OCI-LY3 (cell line): ENCODE data around the gene C1orf122.

ENCODE experiments used
- H2AFZ ChIP-seq: fragments of 200-600, 300-600 bp; shearing (Covaris generic); 2 replicates; pipeline ENCODE4 v1.6.0; 2014; ENCODE audit warnings: antibody characterized with exemption, low read depth, low read length
- H3K27ac ChIP-seq: fragments of 200-600, 300-600 bp; sonication (generic); 2 replicates; pipeline ENCODE4 v1.5.1; 2014; ENCODE audit warnings: mild to moderate bottlenecking, low read length, moderate library complexity, mixed read lengths
- H3K27me3 ChIP-seq: fragments of 200-600, 300-600 bp; sonication (generic); 2 replicates; pipeline ENCODE4 v1.6.1; 2014; ENCODE audit warnings: low read depth, low read length, mixed read lengths
- H3K36me3 ChIP-seq: fragments of 200-600, 300-600 bp; sonication (generic); replicated peaks from 2 replicates; pipeline ENCODE3; 2014; ENCODE audit warnings: low read depth, low read length, mixed read lengths
- H3K4me1 ChIP-seq: fragments of 300-600, 200-600 bp; sonication (generic); 2 replicates; pipeline ENCODE4 v1.6.1; 2014; ENCODE audit warnings: low read length, mixed read lengths
- H3K4me2 ChIP-seq: fragments of 200-600, 300-600 bp; sonication (generic); 2 replicates; pipeline ENCODE4 v1.6.1; 2014; ENCODE audit warnings: low read length, mixed read lengths
- H3K4me3 ChIP-seq: fragments of 300-600, 200-600 bp; sonication (generic); 2 replicates; pipeline ENCODE4 v1.5.1; 2014; ENCODE audit warnings: antibody characterized with exemption, mild to moderate bottlenecking, low read length, moderate library complexity
- H3K79me2 ChIP-seq: fragments of 300-600, 200-600 bp; shearing (Covaris generic); 2 replicates; pipeline ENCODE4 v1.6.1; 2014; ENCODE audit warnings: mild to moderate bottlenecking, low read length, mixed read lengths
- H3K9ac ChIP-seq: fragments of 300-600, 200-600 bp; shearing (Covaris generic); 2 replicates; pipeline ENCODE4 v1.6.0; 2014; ENCODE audit warnings: mild to moderate bottlenecking, low read length, moderate library complexity
- H3K9me3 ChIP-seq: fragments of 200-600, 300-600 bp; shearing (Covaris generic); 2 replicates; pipeline ENCODE4 v1.6.1; 2014; ENCODE audit warnings: low read length, mixed read lengths; ENCODE audit not compliant: insufficient read depth
- H4K20me1 ChIP-seq: fragments of 200-600, 300-600 bp; sonication (generic); 2 replicates; pipeline ENCODE4 v1.6.1; 2016; ENCODE audit warnings: low read length, mixed read lengths; ENCODE audit not compliant: insufficient read depth
- CTCF ChIP-seq: fragments of 200-600, 300-600 bp; sonication (generic); IDR thresholded peaks from 2 replicates; pipeline ENCODE4 v1.5.1; 2014; ENCODE audit warnings: antibody characterized with exemption, low read length, low read depth
- EZH2phosphoT487 ChIP-seq: fragments of 200-600 bp; shearing (Covaris generic); IDR thresholded peaks from 2 replicates; pipeline ENCODE4 v1.6.1; 2018; ENCODE audit warnings: antibody characterized with exemption, mixed run types, low read depth

The C1orf122 gene

DNA sequence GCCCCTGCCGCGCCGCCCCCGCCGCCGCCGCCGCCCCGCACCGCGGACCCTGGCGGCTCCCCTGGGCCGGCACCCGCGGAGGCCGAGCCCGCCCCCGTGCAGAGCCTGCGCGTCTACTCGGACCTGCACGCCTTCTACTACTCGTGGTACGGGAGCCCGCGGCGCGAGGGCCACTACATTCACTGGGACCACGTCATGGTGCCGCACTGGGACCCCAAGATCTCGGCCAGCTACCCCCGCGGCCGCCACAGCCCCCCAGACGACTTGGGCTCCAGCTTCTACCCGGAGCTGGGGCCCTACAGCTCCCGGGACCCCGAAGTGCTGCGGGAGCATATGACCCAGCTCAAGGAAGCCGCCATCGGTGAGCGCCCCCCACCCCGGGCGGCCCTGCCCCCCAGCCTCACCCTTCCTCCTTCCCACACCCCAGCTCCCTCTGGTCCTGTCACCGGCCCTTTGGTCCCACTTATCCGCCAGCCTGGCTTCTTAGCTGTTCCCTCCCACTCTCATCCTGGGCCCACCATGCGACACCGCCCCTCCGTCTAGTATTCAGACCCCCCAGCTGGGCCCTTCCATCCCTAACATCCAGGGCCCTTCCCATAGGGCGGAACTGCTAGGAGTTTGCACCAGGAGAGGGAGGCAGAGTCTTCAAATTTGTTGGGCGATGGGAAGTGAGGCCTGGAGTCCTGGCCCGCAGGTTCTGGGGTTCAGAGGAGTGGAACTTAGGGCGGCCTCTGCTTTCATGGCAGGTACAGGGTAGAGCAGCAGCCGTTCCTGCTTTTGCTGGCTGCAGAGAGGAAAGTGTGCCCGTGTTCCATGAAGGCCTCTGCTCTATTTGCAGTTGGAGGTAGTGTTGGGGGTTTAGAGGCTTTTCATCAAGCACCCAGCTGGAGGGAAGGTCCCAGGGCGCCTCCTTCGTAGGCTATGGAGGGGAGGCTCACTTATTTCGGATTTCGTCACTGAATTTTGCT lies 12.9 kb upstream of the C1orf122 start:
- H3K27ac ChIP-seq, result peak overlapping the region; percentile 23; the same call in 1 of the 2 replicates
- no peaks in the 10 kb centered on the region for H3K9me3 ChIP-seq
- TF ChIP-seq EZH2phosphoT487, result no peak
- TF ChIP-seq CTCF, result no peak
- peak overlapping the region; percentile 97 for H3K4me3 ChIP-seq
- H3K4me2 ChIP-seq, result peak overlapping the region; percentile 96
- peaks cover 14% of the 10 kb centered on the region; the same call in 1 of the 2 replicates for H4K20me1 ChIP-seq
- no peaks in the 10 kb centered on the region for H3K27me3 ChIP-seq
- peak overlapping the region; percentile 75 for H3K9ac ChIP-seq
- peaks cover 22% of the 10 kb centered on the region for H3K4me1 ChIP-seq
- H3K36me3 ChIP-seq, result peaks cover 8% of the 10 kb centered on the region
- peaks cover 17% of the 10 kb centered on the region for H3K79me2 ChIP-seq
- no peak overlapping the region for H2AFZ ChIP-seq

DNA sequence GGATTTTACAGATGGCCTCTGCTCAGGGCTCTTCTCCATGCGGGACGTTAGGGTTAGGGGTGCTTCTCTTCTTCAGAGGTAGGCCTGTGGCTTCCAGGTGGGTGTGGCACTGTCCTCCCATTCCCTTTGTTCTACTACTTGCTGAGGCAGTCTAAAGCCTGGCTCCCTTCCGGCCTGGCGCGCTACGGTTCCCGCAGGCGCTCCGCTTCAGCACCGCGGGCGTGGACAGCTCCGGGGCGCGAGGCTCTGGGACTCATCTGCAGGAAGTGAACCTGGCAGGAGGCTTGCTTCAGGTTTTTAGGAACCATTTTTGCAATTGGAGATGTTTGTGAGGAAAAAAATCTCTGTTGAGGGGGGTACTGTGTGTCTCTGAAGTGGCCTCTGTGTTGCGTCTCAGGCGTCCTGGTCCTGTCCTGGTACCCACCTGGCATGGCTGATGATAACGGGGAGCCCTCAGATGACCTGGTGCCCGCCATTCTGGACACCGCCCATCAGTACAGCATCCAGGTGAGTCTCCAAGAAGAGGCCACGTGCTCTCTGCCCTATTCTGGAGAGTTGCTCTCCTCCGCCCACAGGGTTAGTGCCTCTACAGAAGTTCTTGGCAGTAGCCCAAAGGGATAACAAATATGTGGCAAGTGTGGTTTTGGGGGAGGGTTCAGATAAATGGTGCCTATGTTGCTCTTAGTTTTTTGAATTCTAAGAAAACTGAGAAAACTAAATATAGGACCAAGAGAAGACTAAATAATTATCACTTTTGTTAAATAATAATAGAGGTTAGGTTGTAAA lies 12.1 kb upstream of the C1orf122 start:
- Histone ChIP-seq H3K27ac (no peak overlapping the region), H3K9me3 (no peaks in the 10 kb centered on the region), H3K9ac (peak overlapping the region; percentile 75; the same call in 1 of the 2 replicates), H3K27me3 (no peaks in the 10 kb centered on the region), H3K4me2 (peak overlapping the region; percentile 96), H3K4me3 (peak overlapping the region; percentile 97), H3K4me1 (peaks cover 22% of the 10 kb centered on the region), H2AFZ (no peak overlapping the region), H4K20me1 (peaks cover 14% of the 10 kb centered on the region; the same call in 1 of the 2 replicates), H3K36me3 (peaks cover 11% of the 10 kb centered on the region), H3K79me2 (peaks cover 17% of the 10 kb centered on the region)
- TF ChIP-seq CTCF, result no peak
- no peak for TF ChIP-seq EZH2phosphoT487

DNA sequence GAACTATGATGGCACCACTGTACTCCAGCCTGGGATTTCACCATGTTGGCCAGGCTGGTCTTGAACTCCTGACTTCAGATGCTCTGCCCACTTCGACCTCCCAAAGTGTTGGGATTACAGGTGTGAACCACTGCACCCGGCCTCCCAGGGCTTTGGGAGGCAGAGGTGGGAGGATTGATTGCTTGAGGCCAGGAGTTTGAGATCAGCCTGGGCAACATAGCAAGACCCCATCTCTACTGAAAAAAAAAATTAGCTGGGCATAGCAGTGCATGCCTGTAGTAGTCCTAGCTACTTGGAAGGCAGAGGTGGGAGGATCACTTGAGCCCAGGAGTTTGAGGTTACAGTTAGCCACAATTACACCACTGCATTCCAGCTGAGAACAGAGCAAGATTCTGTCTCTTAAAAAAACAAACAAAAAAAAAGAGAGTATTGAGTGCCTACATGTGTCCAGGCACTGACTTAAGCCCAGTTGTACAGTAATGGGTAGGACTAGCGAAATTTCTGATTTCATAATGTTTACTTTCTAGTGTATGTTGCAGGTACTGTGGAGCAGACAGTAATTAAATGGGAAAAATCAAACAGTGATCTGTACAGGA lies 9.7 kb upstream of the C1orf122 start:
- no peaks in the 10 kb centered on the region for H3K9me3 ChIP-seq
- H2AFZ ChIP-seq, result no peak overlapping the region
- H4K20me1 ChIP-seq, result peaks cover 14% of the 10 kb centered on the region; the same call in 1 of the 2 replicates
- peaks cover 17% of the 10 kb centered on the region for H3K79me2 ChIP-seq
- no peak overlapping the region for H3K27ac ChIP-seq
- peaks cover 19% of the 10 kb centered on the region for H3K36me3 ChIP-seq
- no peaks in the 10 kb centered on the region for H3K27me3 ChIP-seq
- TF ChIP-seq EZH2phosphoT487 (no peak), CTCF (no peak)
- no peak overlapping the region for H3K4me2 ChIP-seq
- H3K9ac ChIP-seq, result no peak overlapping the region
- H3K4me3 ChIP-seq, result no peak overlapping the region
- H3K4me1 ChIP-seq, result peaks cover 22% of the 10 kb centered on the region
